Nephron (organoid): ENCODE data around the gene MESP1.

Experiments
- H3K27ac Mint-ChIP-seq, 3 experiments: 2 replicates each; pipeline ENCODE4 v1.8.0; 2020; ENCODE audit warnings: mixed read lengths in 3 of 3, mild to moderate bottlenecking in 2 of 3, moderate library complexity in 1 of 3
- H3K27me3 Mint-ChIP-seq: 2 replicates; pipeline ENCODE4 v1.8.0; 2021; ENCODE audit warnings: low read depth, mild to moderate bottlenecking, moderate library complexity, mixed read lengths
- H3K36me3 Mint-ChIP-seq: 2 replicates; pipeline ENCODE4 v1.8.0; 2020; ENCODE audit warnings: low read depth, mixed read lengths
- H3K4me1 Mint-ChIP-seq: 2 replicates; pipeline ENCODE4 v1.8.0; 2020; ENCODE audit warnings: mixed read lengths
- H3K4me3 Mint-ChIP-seq, 3 experiments: 2 replicates each; pipeline ENCODE4 v1.8.0; 2020; ENCODE audit warnings: mild to moderate bottlenecking in 3 of 3, mixed read lengths in 3 of 3, moderate library complexity in 2 of 3
- H3K9me3 Mint-ChIP-seq: 2 replicates; pipeline ENCODE4 v1.8.0; 2020; ENCODE audit warnings: mixed read lengths
- CTCF ChIP-seq, 3 experiments: fragments of 200-600 bp; sonication (generic); IDR thresholded peaks; one replicate each; pipeline ENCODE4 v1.5.0; 2021; ENCODE audit warnings: antibody characterized with exemption in 3 of 3; ENCODE audit not compliant: unreplicated experiment in 3 of 3

MESP1 gene

GRCh38 chr15:89758981-89759380, 7.9 kb upstream of the MESP1 start:
- Mint-ChIP-seq H3K27me3 (peaks cover 10% of the 10 kb centered on the region), H3K4me3 (no peak overlapping the region), H3K36me3 (no peaks in the 10 kb centered on the region), H3K27ac (no peak overlapping the region), H3K9me3 (no peaks in the 10 kb centered on the region), H3K4me1 (peaks cover 4% of the 10 kb centered on the region)
- no peak for TF ChIP-seq CTCF (IDR thresholded peaks at IDR 0.05; ENCODE audit: unreplicated experiment in 3 of 3)

- Mint-ChIP-seq H3K36me3 (no peaks in the 10 kb centered on the region), H3K27me3 (peaks cover 13% of the 10 kb centered on the region), H3K9me3 (no peaks in the 10 kb centered on the region), H3K4me1 (peaks cover 4% of the 10 kb centered on the region), H3K27ac (no peak overlapping the region), H3K4me3 (no peak overlapping the region)
- TF ChIP-seq CTCF (IDR thresholded peaks at IDR 0.05; ENCODE audit: unreplicated experiment in 3 of 3), result no peak
These were observed 7.2 kb upstream of the MESP1 start for GRCh38 chr15:89758283-89758682.

GRCh38 chr15:89756897-89757296, 5.8 kb upstream of the MESP1 start:
- TF ChIP-seq CTCF (IDR thresholded peaks at IDR 0.05; ENCODE audit: unreplicated experiment in 3 of 3), result no peak
- Mint-ChIP-seq H3K9me3 (no peaks in the 10 kb centered on the region), H3K4me1 (peaks cover 4% of the 10 kb centered on the region), H3K4me3 (no peak overlapping the region), H3K27me3 (peaks cover 23% of the 10 kb centered on the region), H3K36me3 (no peaks in the 10 kb centered on the region), H3K27ac (no peak overlapping the region)

- no peak for TF ChIP-seq CTCF (IDR thresholded peaks at IDR 0.05; ENCODE audit: unreplicated experiment in 3 of 3)
- Mint-ChIP-seq H3K4me3 (no peak overlapping the region), H3K27me3 (peaks cover 23% of the 10 kb centered on the region), H3K36me3 (no peaks in the 10 kb centered on the region), H3K9me3 (no peaks in the 10 kb centered on the region), H3K27ac (no peak overlapping the region), H3K4me1 (peaks cover 4% of the 10 kb centered on the region)
These were observed 4.7 kb upstream of the MESP1 start for GRCh38 chr15:89755701-89756100.

GRCh38 chr15:89754361-89755154, 3.5 kb upstream of the MESP1 start:
- TF ChIP-seq CTCF (IDR thresholded peaks at IDR 0.05; ENCODE audit: unreplicated experiment in 3 of 3), result no peak

GRCh38 chr15:89753855-89754254, 2.8 kb upstream of the MESP1 start:
- no peak for TF ChIP-seq CTCF (IDR thresholded peaks at IDR 0.05; ENCODE audit: unreplicated experiment in 3 of 3)
- Mint-ChIP-seq H3K27ac (no peak overlapping the region), H3K27me3 (peaks cover 23% of the 10 kb centered on the region), H3K4me1 (peaks cover 4% of the 10 kb centered on the region), H3K9me3 (no peaks in the 10 kb centered on the region), H3K4me3 (no peak overlapping the region), H3K36me3 (no peaks in the 10 kb centered on the region)

More at GRCh38 chr15:89754361-89755154, 3.5 kb upstream of the MESP1 start:
- Mint-ChIP-seq H3K4me1 (peaks cover 4% of the 10 kb centered on the region), H3K27me3 (peaks cover 23% of the 10 kb centered on the region), H3K36me3 (no peaks in the 10 kb centered on the region), H3K9me3 (no peaks in the 10 kb centered on the region), H3K4me3 (peak overlapping the region in 2 of 3 experiments; percentile 18), H3K27ac (no peak overlapping the region)
